Skeletal muscle tissue (tissue), 4 donors: ENCODE results near the gene PTPRG. TPM values are rescaled to one million over a fixed set of nuclear protein-coding genes. Genes with fewer than 3 reads are reported as not detected.

ENCODE experiments used
- H3K27ac ChIP-seq: one replicate; pipeline ENCODE4 v1.7.0; 2013; ENCODE audit warnings: mild to moderate bottlenecking, low read depth, low read length, inconsistent platforms
- H3K27me3 ChIP-seq, 3 donors: one replicate each; pipeline ENCODE4 v1.7.0; 2013; ENCODE audit warnings: low read length in 3 of 3; ENCODE audit not compliant: control insufficient read depth in 3 of 3, insufficient read depth in 3 of 3
- H3K36me3 ChIP-seq, 3 donors: one replicate each; pipeline ENCODE4 v1.7.0; 2013; ENCODE audit warnings: low read length in 3 of 3; ENCODE audit not compliant: control insufficient read depth in 3 of 3, insufficient read depth in 3 of 3
- H3K4me1 ChIP-seq, 3 donors: one replicate each; pipeline ENCODE4 v1.7.0; 2013; ENCODE audit warnings: low read length in 3 of 3, mild to moderate bottlenecking in 3 of 3; ENCODE audit not compliant: control insufficient read depth in 3 of 3, insufficient read depth in 3 of 3
- H3K4me3 ChIP-seq, 3 donors: one replicate each; pipeline ENCODE4 v1.7.0; 2013; ENCODE audit warnings: low read length in 3 of 3
- H3K9ac ChIP-seq, 3 donors: one replicate each; pipeline ENCODE4 v1.7.0; 2013; ENCODE audit warnings: low read length in 3 of 3, mild to moderate bottlenecking in 3 of 3, moderate library complexity in 2 of 3, low read depth in 1 of 3
- H3K9me3 ChIP-seq, 3 donors: one replicate each; pipeline ENCODE4 v1.7.0; 2013; ENCODE audit warnings: low read length in 3 of 3; ENCODE audit not compliant: control insufficient read depth in 3 of 3
- total RNA-seq: library from RNA; depleted of rRNA; stranded (reverse); fragments of >200 nt; gene quantifications from one replicate; pipeline ENCODE4 v1.2.3, GENCODE V29; 2014
- donor health status: Osteomylitis.

PTPRG gene
- total RNA-seq, 1 donor from 2014 or later, result 48.5 TPM

GRCh38 chr3:62127116-62127515, 565.7 kb downstream of the PTPRG start:
- H3K27me3 ChIP-seq, result no peaks in the 10 kb centered on the region
- H3K27ac ChIP-seq, result no peak overlapping the region
- H3K36me3 ChIP-seq, result peaks cover 0 to 2% (median 0%) of the 10 kb centered on the region in 3 donors
- peaks cover 0 to 4% (median 0%) of the 10 kb centered on the region in 3 donors for H3K9me3 ChIP-seq
- H3K9ac ChIP-seq, result no peak overlapping the region
- H3K4me3 ChIP-seq, result no peak overlapping the region
- H3K4me1 ChIP-seq, result peaks cover 0 to 12% (median 7%) of the 10 kb centered on the region in 3 donors

- Histone ChIP-seq H3K9ac (no peak overlapping the region), H3K4me1 (peaks cover 0 to 17% (median 11%) of the 10 kb centered on the region in 3 donors), H3K4me3 (no peak overlapping the region), H3K27ac (no peak overlapping the region), H3K27me3 (no peaks in the 10 kb centered on the region), H3K36me3 (peaks cover 0 to 2% (median 0%) of the 10 kb centered on the region in 3 donors), H3K9me3 (peaks cover 0 to under 1% (median 0%) of the 10 kb centered on the region in 3 donors)
These were observed 566.7 kb downstream of the PTPRG start for GRCh38 chr3:62128051-62128450.

GRCh38 chr3:62128681-62129080, 567.3 kb downstream of the PTPRG start:
- H3K9ac ChIP-seq, result no peak overlapping the region
- no peak overlapping the region for H3K4me3 ChIP-seq
- peaks cover 0 to 17% (median 11%) of the 10 kb centered on the region in 3 donors for H3K4me1 ChIP-seq
- no peaks in the 10 kb centered on the region for H3K36me3 ChIP-seq
- no peaks in the 10 kb centered on the region for H3K27me3 ChIP-seq
- no peak overlapping the region for H3K27ac ChIP-seq
- H3K9me3 ChIP-seq, result no peaks in the 10 kb centered on the region

GRCh38 chr3:62131050-62131449, 569.7 kb downstream of the PTPRG start:
- H3K4me1 ChIP-seq, result peaks cover 9 to 30% (median 20%) of the 10 kb centered on the region in 3 donors

GRCh38 chr3:62131620-62132019, 570.2 kb downstream of the PTPRG start:
- Histone ChIP-seq H3K9ac (no peak overlapping the region), H3K4me1 (peaks cover 9 to 34% (median 20%) of the 10 kb centered on the region in 3 donors), H3K27me3 (no peaks in the 10 kb centered on the region), H3K27ac (no peak overlapping the region), H3K36me3 (no peaks in the 10 kb centered on the region), H3K9me3 (no peaks in the 10 kb centered on the region), H3K4me3 (peak overlapping the region in 1 of 3 donors; percentile 19)

More at GRCh38 chr3:62131050-62131449, 569.7 kb downstream of the PTPRG start:
- H3K9ac ChIP-seq, result no peak overlapping the region
- H3K27ac ChIP-seq, result no peak overlapping the region
- H3K4me3 ChIP-seq, result no peak overlapping the region
- no peaks in the 10 kb centered on the region for H3K36me3 ChIP-seq
- H3K9me3 ChIP-seq, result no peaks in the 10 kb centered on the region
- no peaks in the 10 kb centered on the region for H3K27me3 ChIP-seq

GRCh38 chr3:62132027-62132602, 570.7 kb downstream of the PTPRG start:
- H3K27me3 ChIP-seq, result no peaks in the 10 kb centered on the region
- H3K9ac ChIP-seq, result no peak overlapping the region
- H3K36me3 ChIP-seq, result no peaks in the 10 kb centered on the region
- H3K27ac ChIP-seq, result no peak overlapping the region
- peak overlapping the region in 1 of 3 donors; percentile 19 for H3K4me3 ChIP-seq
- peaks cover 9 to 33% (median 20%) of the 10 kb centered on the region in 3 donors for H3K4me1 ChIP-seq
- H3K9me3 ChIP-seq, result no peaks in the 10 kb centered on the region

- Histone ChIP-seq H3K36me3 (no peaks in the 10 kb centered on the region), H3K4me3 (no peak overlapping the region), H3K27me3 (no peaks in the 10 kb centered on the region), H3K9me3 (no peaks in the 10 kb centered on the region), H3K9ac (no peak overlapping the region), H3K27ac (no peak overlapping the region), H3K4me1 (peaks cover 9 to 26% (median 15%) of the 10 kb centered on the region in 3 donors)
These were observed 571.6 kb downstream of the PTPRG start for GRCh38 chr3:62133015-62133414.

DNA sequence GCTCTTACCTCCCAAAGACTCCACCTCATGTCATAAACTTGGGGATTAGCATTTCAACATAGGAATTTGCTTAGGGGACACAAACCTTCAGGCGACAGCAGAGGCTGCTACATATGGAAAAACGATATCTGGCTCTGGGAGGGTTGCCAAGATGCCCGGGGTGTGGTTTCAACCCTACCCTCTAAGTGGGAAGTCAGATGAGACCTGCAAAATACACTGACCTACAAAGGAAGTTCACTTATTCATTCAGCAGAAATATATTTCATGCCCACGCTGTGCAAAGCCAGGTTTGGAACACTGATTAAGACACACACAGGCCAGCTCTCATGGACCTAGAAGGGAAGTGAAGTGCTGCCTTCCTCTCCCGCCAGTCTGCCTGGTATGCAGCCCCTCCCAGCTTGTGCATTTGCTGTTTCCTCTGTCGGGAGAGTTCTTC, 572.7 kb downstream of the PTPRG start:
- Histone ChIP-seq H3K4me3 (peak overlapping the region in 2 of 3 donors; percentile 42 to 45), H3K36me3 (no peaks in the 10 kb centered on the region), H3K9ac (peak overlapping the region in 1 of 3 donors; percentile 5), H3K9me3 (no peaks in the 10 kb centered on the region), H3K27ac (peak overlapping the region; percentile 50), H3K27me3 (no peaks in the 10 kb centered on the region), H3K4me1 (peaks cover 9 to 22% (median 13%) of the 10 kb centered on the region in 3 donors)

- no peaks in the 10 kb centered on the region for H3K9me3 ChIP-seq
- peak overlapping the region in 1 of 3 donors; percentile 9 for H3K4me3 ChIP-seq
- peaks cover 9 to 22% (median 13%) of the 10 kb centered on the region in 3 donors for H3K4me1 ChIP-seq
- H3K36me3 ChIP-seq, result no peaks in the 10 kb centered on the region
- H3K27me3 ChIP-seq, result no peaks in the 10 kb centered on the region
- H3K27ac ChIP-seq, result no peak overlapping the region
- H3K9ac ChIP-seq, result no peak overlapping the region
These were observed 574.4 kb downstream of the PTPRG start for GRCh38 chr3:62135741-62136140.

GRCh38 chr3:62139957-62140356, 578.6 kb downstream of the PTPRG start:
- H3K9me3 ChIP-seq, result no peaks in the 10 kb centered on the region
- H3K27me3 ChIP-seq, result no peaks in the 10 kb centered on the region
- H3K4me3 ChIP-seq, result no peak overlapping the region
- peaks cover 2 to 8% (median 2%) of the 10 kb centered on the region in 3 donors for H3K4me1 ChIP-seq
- no peaks in the 10 kb centered on the region for H3K36me3 ChIP-seq
- H3K9ac ChIP-seq, result no peak overlapping the region
- H3K27ac ChIP-seq, result no peak overlapping the region
